Lung (tissue), 12 donors: ENCODE measurements around the gene RBM18. TPM values are rescaled to one million over a fixed set of nuclear protein-coding genes. Genes with fewer than 3 reads are reported as not detected.

Experiments used
- ATAC-seq: fragments of 200-7000 bp; cut with Tn5 transposase; one replicate; pipeline ENCODE4 v1.9.1; 2020; ENCODE audit warnings: moderate number of reproducible peaks; ENCODE audit not compliant: insufficient read depth, low FRiP score
- DNase-seq, 3 donors: peaks; one replicate each; pipeline ENCODE4 v3.0.0-alpha.2; 2013 to 2017
- H3K27ac ChIP-seq, 2 donors: one replicate each; pipeline ENCODE4 v1.5.1; 2013; ENCODE audit warnings: mild to moderate bottlenecking in 2 of 2, moderate library complexity in 2 of 2, control low read depth in 1 of 2, inconsistent platforms in 1 of 2, low read depth in 1 of 2, low read length in 1 of 2
- H3K27me3 ChIP-seq, 3 donors: one replicate each; pipeline ENCODE4 v1.5.1; 2013; ENCODE audit warnings: low read length in 2 of 3; ENCODE audit not compliant: control insufficient read depth in 3 of 3, insufficient read depth in 3 of 3
- H3K36me3 ChIP-seq, 4 donors: one replicate each; pipeline ENCODE4 v1.5.1; 2013; ENCODE audit warnings: low read length in 4 of 4, mild to moderate bottlenecking in 1 of 4, moderate library complexity in 1 of 4; ENCODE audit not compliant: control insufficient read depth in 4 of 4, insufficient read depth in 4 of 4
- H3K4me1 ChIP-seq, 5 donors: one replicate each; pipeline ENCODE4 v1.5.1; 2013; ENCODE audit warnings: low read length in 5 of 5, mild to moderate bottlenecking in 2 of 5, moderate library complexity in 1 of 5; ENCODE audit not compliant: control insufficient read depth in 5 of 5, insufficient read depth in 5 of 5
- H3K4me3 ChIP-seq: one replicate; pipeline ENCODE4 v1.5.1; 2013; ENCODE audit warnings: mild to moderate bottlenecking, control low read depth, moderate library complexity
- H3K9ac ChIP-seq, 2 donors: one replicate each; pipeline ENCODE4 v1.5.1; 2013; ENCODE audit warnings: low read length in 2 of 2, control low read depth in 1 of 2; ENCODE audit not compliant: insufficient read depth in 1 of 2
- H3K9me3 ChIP-seq, 4 donors: one replicate each; pipeline ENCODE4 v1.5.1; 2013; ENCODE audit warnings: low read length in 3 of 4, mild to moderate bottlenecking in 1 of 4, moderate library complexity in 1 of 4; ENCODE audit not compliant: control insufficient read depth in 4 of 4, insufficient read depth in 3 of 4
- WGBS, 2 donors: extraction: QIAGEN DNeasy Blood & Tissue Kit; methylation state at CpG; one replicate each; pipeline ENCODE4 v1.1.7; 2013; 5-methylcytosine and 5-hydroxymethylcytosine counted together
- polyA plus RNA-seq, 2 donors: library from polyadenylated mRNA; stranded (reverse); fragments of 200-250 nt; gene quantifications; one replicate each; pipeline ENCODE4 v1.2.1, GENCODE V29; 2013
- total RNA-seq, 2 donors: library from RNA; depleted of rRNA in 1 of 2; stranded (reverse); fragments of >200 nt in 1 of 2; gene quantifications; one replicate each; pipeline ENCODE4 v1.2.1, GENCODE V29; 2014 to 2021
- TF ChIP-seq, protein P1 (sequence below): IDR thresholded peaks from 2 replicates; pipeline ENCODE4 v1.5.1; 2012; ENCODE audit warnings: mild to moderate bottlenecking; ENCODE audit errors: control extremely low read depth, extremely low read depth
- donor health status: control.
- donor health status: control.
- donor health status: Bipolar disorder and iron deficiency.
- donor health status: healthy.
- donor health status: DM: yes; HTN: yes; CAD: no.

RBM18 gene
- total and polyA plus RNA-seq, 4 donors = 5.5 to 20.5 (median 12.4) TPM

- no peak within 1 kb of the TSS for H3K9ac ChIP-seq
- DNase-seq = peak; percentile 13 to 49 (median 47)
Observed at GRCh38 chr9:122228568-122229484, 35.8 kb downstream of the RBM18 start, which contains the start of gene LHX6. Gene LHX6 (minus strand): TSS chr9:122228957. CDS start chr9:122228740, 217 bp downstream.

DNA sequence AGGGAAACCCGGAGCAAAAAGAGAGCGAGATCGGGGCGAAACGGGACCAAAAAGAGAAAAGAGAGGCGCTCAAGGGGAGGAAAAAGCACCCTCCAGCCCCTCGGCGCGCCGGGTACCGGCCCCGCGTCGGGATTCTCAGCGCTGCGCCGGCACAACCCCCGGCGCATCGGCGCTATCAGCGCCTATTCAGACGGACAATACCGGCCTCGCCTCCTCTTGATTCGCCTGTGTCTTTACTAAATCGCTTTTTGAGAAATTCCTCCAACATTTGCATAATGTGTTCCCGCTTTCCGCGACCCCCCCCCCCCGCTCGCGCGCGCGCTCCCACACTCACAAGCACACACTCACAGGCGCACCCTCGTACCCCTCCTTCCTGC is 36.5 kb downstream of the RBM18 start:
- peak in 1 of 3 donors; percentile 14 for DNase-seq
- H3K27ac ChIP-seq = no peak overlapping the region
- 0 to 3% methylated on average over 38 of the region's 38 CpGs for WGBS, 2 donors
- peaks cover 0 to 10% (median 0%) of the 10 kb centered on the region in 5 donors for H3K4me1 ChIP-seq
- no peaks in the 10 kb centered on the region for H3K36me3 ChIP-seq
- no peak overlapping the region for H3K9ac ChIP-seq
- peaks cover 0 to 88% (median 78%) of the 10 kb centered on the region in 3 donors for H3K27me3 ChIP-seq
- TF ChIP-seq, protein P1, sequence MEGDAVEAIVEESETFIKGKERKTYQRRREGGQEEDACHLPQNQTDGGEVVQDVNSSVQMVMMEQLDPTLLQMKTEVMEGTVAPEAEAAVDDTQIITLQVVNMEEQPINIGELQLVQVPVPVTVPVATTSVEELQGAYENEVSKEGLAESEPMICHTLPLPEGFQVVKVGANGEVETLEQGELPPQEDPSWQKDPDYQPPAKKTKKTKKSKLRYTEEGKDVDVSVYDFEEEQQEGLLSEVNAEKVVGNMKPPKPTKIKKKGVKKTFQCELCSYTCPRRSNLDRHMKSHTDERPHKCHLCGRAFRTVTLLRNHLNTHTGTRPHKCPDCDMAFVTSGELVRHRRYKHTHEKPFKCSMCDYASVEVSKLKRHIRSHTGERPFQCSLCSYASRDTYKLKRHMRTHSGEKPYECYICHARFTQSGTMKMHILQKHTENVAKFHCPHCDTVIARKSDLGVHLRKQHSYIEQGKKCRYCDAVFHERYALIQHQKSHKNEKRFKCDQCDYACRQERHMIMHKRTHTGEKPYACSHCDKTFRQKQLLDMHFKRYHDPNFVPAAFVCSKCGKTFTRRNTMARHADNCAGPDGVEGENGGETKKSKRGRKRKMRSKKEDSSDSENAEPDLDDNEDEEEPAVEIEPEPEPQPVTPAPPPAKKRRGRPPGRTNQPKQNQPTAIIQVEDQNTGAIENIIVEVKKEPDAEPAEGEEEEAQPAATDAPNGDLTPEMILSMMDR = no peak
- no peak for ATAC-seq
- peak overlapping the region; percentile 52 for H3K4me3 ChIP-seq
- peaks cover 0 to 5% (median 0%) of the 10 kb centered on the region in 4 donors for H3K9me3 ChIP-seq

More at GRCh38 chr9:122228568-122229484, 35.8 kb downstream of the RBM18 start, which contains the start of gene LHX6:
- 6 to 10% methylated on average over 50 to 70 of the region's 70 CpGs for WGBS, 2 donors
- TF ChIP-seq, protein P1 = no peak
- Histone ChIP-seq H3K4me1 (peaks cover 0 to 10% (median 0%) of the 10 kb centered on the region in 5 donors), H3K36me3 (no peaks in the 10 kb centered on the region), H3K9me3 (peaks cover 0 to 5% (median 0%) of the 10 kb centered on the region in 4 donors), H3K27ac (no peak within 1 kb of the TSS), H3K4me3 (peak within 1 kb of the TSS; percentile 52), H3K27me3 (peaks cover 0 to 89% (median 78%) of the 10 kb centered on the region in 3 donors)
- ATAC-seq = peak; percentile 23

GRCh38 chr9:122227575-122227900 is 37.1 kb downstream of the RBM18 start:
- Histone ChIP-seq H3K4me3 (peak overlapping the region; percentile 9), H3K36me3 (no peaks in the 10 kb centered on the region), H3K4me1 (peaks cover 0 to 10% (median 0%) of the 10 kb centered on the region in 5 donors), H3K27ac (no peak overlapping the region), H3K9ac (no peak overlapping the region), H3K9me3 (peaks cover 0 to 5% (median 0%) of the 10 kb centered on the region in 4 donors), H3K27me3 (peaks cover 0 to 89% (median 78%) of the 10 kb centered on the region in 3 donors)
- TF ChIP-seq, protein P1 = no peak
- 10 to 32% methylated on average over 10 of the region's 10 CpGs for WGBS, 2 donors
- peak in 1 of 3 donors; percentile 20 for DNase-seq
- ATAC-seq = no peak
